Middle frontal gyrus (tissue), 1 donor: ENCODE data around the gene ANXA2R.
"Not testable (repeated sequence)": the region's sequence is repeated elsewhere in the genome, so short reads cannot be mapped to it uniquely, and the experiment has no call there.

Experiments used
- DNase-seq: peaks from one replicate; pipeline ENCODE4 v3.0.0-alpha.2; 2015; ENCODE audit warnings: low spot score; ENCODE audit errors: extremely low spot score

ANXA2R gene, protein sequence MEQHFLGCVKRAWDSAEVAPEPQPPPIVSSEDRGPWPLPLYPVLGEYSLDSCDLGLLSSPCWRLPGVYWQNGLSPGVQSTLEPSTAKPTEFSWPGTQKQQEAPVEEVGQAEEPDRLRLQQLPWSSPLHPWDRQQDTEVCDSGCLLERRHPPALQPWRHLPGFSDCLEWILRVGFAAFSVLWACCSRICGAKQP

DNA sequence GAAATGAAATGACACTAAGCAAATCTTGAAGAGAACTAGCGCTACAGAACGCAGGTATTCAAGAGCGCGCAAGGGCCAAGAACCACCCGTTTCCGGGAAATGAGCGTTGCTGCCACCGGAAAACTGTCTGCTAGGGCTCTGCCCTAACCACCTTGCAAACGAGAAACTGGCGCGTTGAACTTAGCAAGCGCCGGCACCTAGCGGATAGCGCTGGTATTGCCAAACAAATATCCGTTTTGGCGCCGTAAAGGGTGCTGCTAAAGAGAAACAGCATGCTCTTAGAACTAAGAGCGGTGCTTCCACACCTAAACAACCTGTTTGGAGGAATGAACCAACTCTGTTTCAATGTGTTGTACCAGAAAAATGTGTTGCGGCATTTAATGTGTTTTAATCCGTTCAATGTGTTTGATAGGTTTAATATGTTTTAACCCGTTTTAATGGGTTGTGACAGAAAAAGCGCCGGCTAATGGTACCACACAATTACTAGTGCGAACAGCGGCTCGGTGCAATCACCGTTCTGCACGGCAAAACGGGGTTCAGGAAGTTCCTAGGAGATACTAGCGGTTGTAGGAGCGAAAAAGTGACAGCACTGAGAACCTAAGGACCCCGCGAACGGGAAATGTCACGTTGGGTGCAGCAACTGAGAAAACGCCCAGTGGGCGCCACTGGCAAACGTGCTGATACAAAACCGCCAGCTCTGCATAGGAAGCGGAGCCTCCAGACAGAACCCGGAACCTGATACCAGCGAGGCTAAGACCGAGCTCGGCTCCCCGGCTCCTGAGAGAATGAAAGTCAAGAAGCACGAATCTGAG is at the start of gene ANXA2R:
TSS of gene ANXA2R (minus strand) at position 33 of the 812 bp plus-strand sequence. CDS start 273 bp downstream, outside the sequence.
- peak; percentile 81 for DNase-seq

DNA sequence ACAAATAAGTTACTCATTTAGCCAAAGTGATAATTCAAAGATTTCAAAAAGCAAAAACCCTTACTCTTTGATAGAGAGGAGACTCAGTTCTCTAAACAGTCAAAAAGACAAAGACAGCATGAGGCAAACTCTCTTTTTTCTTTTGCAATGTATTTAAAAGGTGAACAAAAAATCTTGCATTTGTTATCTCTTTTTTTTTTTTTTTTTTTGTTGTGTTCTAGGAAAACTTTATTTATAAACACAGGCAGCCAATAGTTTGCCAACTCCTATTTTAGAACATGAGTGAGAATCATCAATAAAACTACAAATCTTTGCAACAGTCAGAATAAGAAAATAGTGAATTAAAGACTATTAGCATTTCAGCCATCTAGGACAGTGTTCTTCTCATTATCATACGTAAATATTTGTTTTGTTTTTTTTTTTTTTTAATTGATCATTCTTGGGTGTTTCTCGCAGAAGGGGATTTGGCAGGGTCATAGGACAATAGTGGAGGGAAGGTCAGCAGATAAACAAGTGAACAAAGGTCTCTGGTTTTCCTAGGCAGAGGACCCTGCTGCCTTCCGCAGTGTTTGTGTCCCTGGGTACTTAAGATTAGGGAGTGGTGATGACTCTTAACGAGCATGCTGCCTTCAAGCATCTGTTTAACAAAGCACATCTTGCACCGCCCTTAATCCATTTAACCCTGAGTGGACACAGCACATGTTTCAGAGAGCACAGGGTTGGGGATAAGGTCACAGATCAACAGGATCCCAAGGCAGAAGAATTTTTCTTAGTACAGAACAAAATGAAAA is 46.2 kb upstream of the ANXA2R start:
- DNase-seq: not testable (repeated sequence)

DNA sequence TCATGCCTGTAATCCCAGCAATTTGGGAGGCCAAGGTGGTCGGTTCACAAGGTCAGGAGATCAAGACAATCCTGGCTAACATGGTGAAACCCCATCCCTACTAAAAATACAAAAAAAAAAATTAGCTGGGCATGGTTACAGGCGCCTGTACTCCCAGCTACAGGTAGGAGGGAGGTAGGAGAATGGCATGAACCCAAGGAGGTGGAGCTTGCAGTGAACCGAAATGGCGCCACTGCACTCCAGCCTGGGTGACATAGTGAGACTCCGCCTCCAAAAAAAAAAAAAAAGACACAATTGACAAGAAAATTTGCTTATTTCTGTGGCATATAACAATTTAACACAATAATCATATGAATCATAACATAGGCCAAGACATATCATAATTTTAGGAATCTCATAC is 45.3 kb upstream of the ANXA2R start:
- no peak for DNase-seq

DNA sequence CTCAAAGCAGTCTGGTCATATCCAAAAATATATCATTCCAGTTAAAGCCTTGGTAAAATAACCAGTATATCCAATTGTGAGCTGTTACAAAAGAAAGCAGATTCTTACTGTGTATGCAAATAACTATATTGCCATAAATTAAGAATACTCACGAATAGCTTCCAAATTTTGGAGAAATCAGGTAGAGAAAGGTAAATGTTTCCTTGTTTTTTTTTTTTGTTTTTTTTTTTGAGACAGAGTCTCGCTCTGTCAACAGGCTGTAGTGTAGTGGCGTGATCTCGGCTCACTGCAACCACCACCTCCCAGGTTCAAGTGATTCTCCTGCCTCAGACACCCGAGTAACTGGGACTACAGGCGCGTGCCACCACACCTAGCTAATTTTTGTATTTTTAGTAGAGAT is 44.3 kb upstream of the ANXA2R start:
- not testable (repeated sequence) for DNase-seq

DNA sequence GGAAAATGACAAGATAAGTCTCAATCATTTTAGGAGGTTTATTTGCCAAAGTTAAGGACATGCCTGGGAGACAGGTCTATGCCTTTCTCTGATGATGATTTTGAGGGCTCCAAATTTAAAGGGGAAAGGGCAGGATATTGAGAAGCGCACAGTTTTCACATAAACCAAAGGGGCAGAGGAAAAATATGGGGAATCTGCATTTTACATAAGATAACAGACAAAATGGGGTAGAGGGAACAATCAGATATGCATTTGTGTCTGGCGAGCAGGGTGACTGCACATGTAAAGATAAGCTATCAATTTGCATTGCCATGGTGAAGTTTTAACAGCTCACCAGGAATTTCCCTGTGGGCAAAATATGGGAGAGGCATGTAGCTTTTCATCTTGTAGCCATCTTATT is 41.2 kb upstream of the ANXA2R start:
- not testable (repeated sequence) for DNase-seq

DNA sequence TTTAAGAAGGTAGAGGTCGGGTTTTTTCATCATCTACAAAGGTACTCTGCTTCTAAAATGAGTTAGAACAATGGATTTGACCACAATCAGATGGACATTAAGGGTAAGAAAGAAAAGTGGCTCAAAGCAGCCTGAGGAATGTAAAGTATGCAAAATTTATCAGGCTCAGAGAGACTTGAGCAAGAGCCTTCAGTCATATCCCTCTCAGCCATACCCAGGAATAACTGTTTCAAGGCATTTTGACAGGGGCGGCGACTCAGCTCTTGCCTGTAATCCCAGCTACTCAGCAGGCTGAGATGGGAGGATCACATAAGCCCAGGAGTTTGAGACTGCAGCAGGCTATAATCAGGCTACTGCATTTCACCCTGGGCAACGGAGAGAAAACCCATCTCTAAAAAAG is 38.8 kb upstream of the ANXA2R start:
- no peak for DNase-seq

DNA sequence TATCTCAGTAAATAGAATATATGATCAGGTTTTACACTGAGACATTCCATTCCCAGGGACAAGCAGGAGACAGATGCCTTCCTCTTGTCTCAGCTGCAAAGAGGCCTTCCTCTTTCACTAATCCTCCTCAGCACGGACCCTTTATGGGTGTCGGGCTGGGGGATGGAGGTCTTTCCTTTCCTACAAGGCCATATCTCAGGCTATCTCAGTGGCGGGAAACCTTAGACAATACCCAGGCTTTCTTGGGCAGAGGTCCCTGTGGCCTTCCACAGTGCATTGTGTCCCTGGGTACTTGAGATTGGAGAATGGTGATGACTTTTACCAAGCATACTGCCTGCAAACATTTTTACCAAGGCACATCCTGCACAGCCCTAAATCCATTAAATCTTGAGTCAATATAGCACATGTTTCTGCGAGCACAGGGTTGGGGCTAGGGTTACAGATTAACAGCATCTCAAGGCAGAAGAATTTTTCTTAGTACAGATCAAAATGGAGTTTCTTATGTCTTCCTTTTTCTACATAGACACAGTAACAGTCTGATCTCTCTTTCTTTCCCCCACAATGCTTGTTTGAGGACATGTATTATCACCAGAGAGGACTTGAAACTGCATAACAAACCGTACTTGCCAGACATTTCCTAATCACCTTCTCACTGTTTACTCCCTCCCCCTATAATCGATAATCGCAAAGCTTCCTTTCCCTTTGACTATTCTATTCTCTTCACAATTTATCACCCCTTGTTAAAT is 37.5 kb upstream of the ANXA2R start:
- not testable (repeated sequence) for DNase-seq

DNA sequence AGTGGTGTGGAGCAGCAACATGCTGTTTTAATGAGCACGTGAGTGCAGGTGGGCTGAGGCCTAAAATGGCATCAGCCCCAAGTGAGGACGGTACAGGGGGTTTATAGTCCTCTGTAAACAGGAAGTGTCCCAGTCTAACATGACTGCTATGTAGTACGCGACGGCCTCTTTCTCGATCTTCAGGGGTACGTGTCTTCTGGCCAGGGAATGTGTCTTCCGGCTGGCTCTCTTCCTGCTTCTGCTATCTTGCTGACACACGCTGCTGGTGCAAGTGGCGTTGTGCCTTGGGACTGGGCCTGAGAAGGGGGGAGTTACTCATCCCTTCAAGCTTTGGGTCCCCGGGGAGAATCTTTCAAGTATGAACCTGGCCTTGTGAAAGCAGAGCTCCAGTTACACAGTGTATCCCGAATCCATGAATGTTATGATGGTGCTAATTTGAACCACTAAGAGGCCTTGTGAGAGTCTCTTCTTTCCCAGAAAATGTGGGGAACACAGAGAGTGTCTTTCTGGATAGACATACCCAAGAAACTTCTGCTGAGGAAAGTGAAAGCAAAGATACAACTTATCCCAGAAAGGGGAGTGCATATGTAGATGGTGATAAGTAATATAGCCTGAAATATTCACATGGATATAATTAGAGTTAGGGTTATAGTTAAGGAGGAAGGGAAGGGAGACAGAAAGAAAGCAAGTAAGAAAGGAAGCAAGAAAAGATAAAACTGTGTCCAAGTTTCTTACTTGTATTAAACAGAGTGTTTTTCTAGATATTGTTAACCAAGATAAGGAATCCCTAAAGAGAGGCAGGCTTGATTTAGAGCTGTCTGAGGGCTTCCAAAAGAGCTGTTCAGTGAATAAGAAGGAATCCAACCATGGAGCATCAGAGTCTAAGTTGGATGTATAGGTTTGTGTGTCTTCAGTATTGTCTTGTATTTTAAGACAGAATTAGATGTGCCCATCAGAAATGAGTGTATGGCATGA is 35.5 kb upstream of the ANXA2R start:
- no peak for DNase-seq

DNA sequence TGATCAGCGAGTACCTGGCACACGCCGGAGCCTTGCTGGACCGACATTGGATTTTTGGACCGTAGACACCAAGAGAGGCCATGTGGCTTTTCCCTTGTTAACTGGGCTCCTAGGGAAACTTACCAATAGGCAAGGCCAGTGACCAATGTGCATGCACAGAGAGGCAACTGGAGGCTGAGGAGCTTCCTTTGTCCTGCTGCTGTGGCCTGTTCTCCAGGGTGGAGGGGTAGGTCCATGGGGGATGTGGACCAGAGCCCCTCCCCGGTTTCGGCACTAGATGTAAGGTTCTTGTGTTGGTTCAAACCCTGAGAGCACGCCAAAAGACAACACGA is 34.8 kb upstream of the ANXA2R start:
- no peak for DNase-seq

DNA sequence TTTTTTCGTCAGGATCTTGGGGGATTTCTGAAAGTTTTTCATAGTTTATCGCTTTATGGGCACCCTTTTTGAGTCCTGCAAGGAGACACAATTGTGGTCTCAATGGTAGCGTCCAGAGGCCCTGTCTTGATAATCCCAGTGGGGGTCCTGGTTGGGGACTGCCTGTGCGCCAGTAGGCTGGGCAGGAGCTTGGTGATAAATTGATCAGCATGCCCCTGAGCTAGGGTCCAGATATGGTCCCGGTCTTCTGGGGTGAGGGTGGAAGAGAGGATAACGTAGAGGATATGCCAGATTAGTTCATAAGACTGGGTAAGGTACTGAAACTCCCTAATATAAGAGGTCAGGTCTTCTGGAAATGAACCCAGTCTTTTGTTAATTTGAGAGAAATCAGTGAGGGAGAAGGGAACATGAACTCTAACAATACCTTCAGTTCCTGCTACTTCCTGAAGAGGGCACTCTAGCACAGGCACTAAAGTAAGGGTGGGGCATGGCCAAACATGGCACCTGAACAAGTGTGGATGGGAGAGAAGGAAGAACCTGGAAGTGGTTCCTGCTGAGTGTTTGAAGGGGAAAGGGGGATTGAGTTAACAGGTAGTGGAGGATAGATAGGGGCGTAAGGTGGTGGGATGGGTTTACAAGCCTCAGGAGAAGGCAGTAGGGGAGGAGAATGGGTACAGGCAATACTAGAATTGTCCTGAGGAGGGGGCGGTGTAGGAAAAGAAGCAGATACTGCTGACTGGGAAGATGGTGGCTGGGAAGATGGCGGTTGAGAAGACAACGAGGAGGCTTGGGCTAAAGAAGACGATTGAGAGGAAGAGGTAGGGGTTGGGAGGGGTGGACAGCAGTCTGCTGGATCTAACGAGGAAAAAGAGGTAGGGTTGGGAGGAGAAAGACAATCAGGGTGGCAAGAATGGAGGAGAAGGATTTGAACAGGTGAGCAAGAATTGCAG is 33.8 kb upstream of the ANXA2R start:
- no peak for DNase-seq

DNA sequence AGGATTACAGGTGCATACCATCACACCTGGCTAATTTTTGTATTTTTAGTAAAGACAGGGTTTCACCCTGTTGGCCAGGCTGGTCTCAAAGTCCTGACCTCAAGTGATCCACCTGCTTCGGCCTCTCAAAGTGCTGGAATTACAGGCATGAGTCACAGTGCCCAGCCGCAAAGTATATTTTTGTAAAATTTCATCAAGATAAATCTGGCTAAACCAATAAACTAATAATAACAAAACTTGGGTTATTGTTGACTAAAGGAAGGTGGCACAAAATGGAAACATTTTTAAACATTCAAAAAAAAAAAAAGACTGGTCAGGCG is 29.2 kb upstream of the ANXA2R start:
- DNase-seq: not testable (repeated sequence)

DNA sequence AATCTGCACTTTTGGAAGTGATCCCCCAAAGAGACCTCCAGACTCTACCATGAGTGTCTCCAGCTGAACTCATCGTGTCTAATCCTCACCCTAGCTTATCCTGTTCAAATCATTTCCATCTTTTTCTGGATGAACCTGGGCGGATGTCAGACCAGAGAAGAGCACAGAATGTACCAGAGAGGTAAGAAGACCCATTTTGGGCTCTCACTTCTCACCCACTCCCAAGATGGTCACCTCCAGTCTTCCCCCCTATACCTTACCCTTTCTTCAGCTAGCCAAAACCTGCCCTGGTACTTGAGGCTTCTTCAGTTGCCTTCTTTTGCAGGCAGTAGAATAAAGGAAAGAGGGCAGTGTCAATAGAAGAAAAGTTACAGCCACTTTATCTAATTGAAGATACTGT is 27.9 kb upstream of the ANXA2R start:
- DNase-seq: no peak

DNA sequence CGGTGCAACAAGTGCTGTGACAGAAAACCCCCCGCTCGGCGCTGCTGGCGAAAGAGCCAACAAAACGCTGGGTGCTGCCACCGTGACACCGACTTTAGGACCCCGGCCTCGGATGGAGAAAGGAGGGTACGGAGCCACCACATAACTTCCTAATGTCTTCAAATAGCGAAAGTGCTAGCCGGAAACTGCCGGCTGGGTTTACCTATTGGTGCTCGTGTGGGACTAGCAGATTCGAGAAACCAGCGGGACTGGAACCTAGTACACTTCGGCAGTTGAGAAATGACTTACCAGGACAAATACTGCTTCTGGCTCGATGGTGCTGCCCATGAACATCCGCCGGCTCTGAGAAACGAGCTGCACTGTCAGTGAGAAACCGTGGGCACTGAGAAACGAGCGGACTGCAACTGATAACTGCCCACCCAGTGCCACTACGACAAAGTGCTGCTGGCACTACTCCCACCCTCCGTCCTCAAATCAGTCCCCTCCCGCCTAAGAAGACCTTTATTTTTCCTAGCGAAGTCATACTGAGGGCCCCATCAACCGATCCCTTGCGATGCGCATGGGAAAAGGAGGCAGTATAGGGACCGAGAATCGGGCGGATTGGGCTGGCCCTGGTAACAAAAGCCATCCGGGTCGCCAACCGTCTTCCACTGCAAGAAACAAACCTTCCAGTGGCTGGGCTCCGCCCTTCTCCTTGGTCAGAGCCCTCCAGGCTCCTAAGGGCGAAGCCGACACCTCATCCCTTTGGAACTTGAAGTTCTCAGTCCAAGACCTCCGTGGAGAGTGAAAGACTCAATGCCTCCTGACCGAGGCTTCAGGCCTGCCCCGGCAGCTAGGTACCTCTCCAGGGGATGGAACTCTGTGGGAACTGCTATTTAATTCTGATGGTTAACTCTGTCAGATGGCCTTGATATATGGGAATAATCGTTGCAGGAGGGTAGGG is 27.0 kb upstream of the ANXA2R start:
- DNase-seq: peak; percentile 85

DNA sequence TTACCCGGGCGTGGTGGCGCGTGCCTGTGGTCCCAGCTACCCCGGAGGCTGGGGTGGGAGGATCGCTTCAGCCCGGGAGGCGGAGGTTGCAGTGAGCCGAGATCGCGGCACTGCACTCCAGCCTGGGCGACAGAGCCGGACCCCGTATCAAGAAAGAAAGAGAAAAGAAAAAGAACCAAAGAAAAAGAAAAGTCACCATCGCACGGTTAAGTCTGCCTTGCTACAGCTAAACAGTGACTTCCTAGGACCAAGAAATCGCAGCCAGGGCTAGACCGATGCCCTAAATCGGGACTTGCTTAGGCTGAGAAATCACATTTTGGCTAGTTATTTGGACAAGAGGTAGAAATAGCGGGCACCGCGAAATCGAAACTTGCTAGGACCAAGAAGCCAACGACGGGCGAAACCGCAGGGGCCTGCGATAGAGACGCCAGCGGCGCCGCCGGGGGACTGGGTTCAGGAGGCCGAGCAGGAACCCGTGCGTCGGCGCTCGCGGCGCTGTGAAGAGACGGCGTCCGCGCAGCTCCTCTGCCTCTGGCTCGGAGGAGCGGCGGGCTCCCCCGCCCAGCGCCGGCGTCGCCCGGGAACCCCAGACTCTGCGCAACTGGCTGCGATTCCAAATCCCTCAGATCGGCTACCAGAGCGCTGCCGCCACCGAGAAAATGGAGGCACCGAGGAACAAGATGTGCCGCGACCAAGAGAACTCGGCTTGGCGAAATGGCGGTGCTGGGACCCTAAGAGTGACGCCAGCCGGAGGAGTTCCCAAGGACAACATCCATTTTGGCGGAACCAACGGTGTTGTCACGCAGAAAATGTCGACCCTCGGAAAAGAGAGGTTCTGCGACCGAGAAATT is 26.1 kb upstream of the ANXA2R start:
- DNase-seq: peak; percentile 59

DNA sequence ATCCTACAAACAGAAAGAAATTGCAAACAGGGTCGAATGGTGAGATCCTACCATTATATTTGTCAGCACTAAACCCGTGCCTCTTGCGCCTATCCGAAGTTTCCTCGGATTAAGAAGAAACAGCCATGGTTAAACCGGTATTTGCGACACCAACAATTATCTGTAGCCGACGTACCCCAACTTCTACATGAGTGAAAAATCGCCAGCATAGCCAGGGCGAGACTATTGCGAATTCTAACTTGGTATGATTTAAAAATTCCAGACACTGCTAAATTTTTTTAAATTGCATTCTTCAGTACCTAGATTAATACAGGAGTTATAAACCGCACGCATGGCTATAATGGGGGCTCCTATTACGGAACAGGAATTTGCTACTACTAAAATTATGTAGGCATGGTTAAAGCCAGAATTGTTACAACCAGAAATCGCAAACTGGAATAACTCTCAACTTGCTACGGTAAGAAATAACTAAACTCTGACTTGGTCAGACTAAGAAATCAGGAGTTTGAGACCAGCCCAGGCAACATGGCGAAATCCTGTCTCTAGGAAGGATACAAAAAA is 25.3 kb upstream of the ANXA2R start:
- no peak for DNase-seq

DNA sequence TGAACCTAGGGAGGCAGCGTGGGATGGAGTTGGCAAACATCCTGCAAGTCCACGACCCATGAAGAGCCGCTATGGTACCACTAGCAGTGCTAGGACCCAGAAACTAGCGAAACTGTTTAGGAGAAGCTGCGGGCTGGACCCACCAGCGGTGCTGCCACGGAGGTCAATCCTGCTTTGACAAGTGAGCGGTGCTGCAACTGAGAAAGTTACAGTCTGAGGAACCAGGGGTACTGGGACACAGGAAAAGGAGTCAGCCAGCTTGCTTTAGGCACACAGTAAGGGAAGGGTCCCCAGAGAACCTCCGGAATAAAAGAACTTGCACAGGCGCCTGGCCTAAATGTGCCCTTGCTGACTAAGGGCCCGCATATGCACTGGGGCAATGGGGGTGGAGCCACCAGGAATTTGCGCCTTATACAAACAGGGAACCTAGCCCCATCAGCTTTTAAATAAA is 23.6 kb upstream of the ANXA2R start:
- DNase-seq: no peak
